Activated CD8-positive, alpha-beta memory T cell treated with anti-CD3 and anti-CD28 coated beads, Interleukin-2, amount 10 ng/mL, durations not matched to agents 7 days and 5 days (primary cell): ENCODE data around the gene ITPRID2. TPM values are rescaled to one million over a fixed set of nuclear protein-coding genes. Genes with fewer than 3 reads are reported as not detected.
"Not testable (repeated sequence)": the region's sequence is repeated elsewhere in the genome, so short reads cannot be mapped to it uniquely, and the experiment has no call there.

ENCODE experiments used
- ATAC-seq: fragments of 150-1000 bp; cut with Tn5 transposase; one replicate; pipeline ENCODE4 v1.10.0; 2021; ENCODE audit warnings: moderate library complexity
- CTCF ChIA-PET: fragments of 350-600 bp; sonication (Branson Sonifier 250); formaldehyde crosslinking; loops from one replicate; lab custom pipeline; 2021; ENCODE audit warnings: antibody characterized with exemption; lab: Charles Lee
- DNase-seq: peaks from one replicate; pipeline ENCODE4 v3.0.0-alpha.2; 2020
- H3K27ac Mint-ChIP-seq: one replicate; pipeline ENCODE4 v1.8.0; 2021; ENCODE audit warnings: mild to moderate bottlenecking, mixed read lengths
- H3K27me3 Mint-ChIP-seq: one replicate; pipeline ENCODE4 v1.8.0; 2021; ENCODE audit warnings: mixed read lengths
- H3K36me3 Mint-ChIP-seq: one replicate; pipeline ENCODE4 v1.8.0; 2021; ENCODE audit warnings: mild to moderate bottlenecking, mixed read lengths
- H3K4me1 Mint-ChIP-seq: one replicate; pipeline ENCODE4 v1.8.0; 2021; ENCODE audit warnings: mixed read lengths
- H3K4me3 Mint-ChIP-seq: one replicate; pipeline ENCODE4 v1.8.0; 2021; ENCODE audit warnings: mild to moderate bottlenecking, moderate library complexity, mixed read lengths
- H3K9me3 Mint-ChIP-seq: one replicate; pipeline ENCODE4 v1.8.0; 2022; ENCODE audit warnings: low read depth, mixed read lengths
- total RNA-seq, 2 experiments: library from RNA; stranded (reverse); gene quantifications; one replicate each; pipeline ENCODE4 v1.2.3, GENCODE V29; 2021

The ITPRID2 gene
- total RNA-seq, 2 experiments from 2014 or later = 51.9 to 68.6 TPM

DNA sequence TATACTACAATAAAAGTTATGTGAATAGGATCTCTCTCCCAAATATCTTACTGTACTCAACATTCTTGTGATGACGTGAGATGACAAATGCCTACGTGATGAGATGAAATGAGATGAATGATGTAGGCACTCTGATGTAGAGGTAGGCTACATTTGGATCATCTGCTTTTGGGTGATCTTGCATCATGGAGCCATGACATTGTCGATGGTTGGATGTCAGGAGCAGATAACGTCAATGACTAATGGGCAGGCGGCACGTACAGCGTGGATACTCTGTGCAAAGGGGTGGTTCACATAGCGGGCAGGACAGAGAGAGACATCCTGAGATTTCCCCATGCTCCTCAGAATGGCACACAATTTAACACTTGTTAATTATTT lies 53.4 kb downstream of the ITPRID2 start:
- H3K27ac Mint-ChIP-seq = no peak overlapping the region
- DNase-seq (no peak), ATAC-seq (no peak)
- CTCF ChIA-PET = no interaction called here
- no peaks in the 10 kb centered on the region for H3K9me3 Mint-ChIP-seq
- H3K27me3 Mint-ChIP-seq = peaks cover 44% of the 10 kb centered on the region
- H3K36me3 Mint-ChIP-seq = no peaks in the 10 kb centered on the region
- H3K4me1 Mint-ChIP-seq = no peaks in the 10 kb centered on the region
- H3K4me3 Mint-ChIP-seq = no peak overlapping the region

DNA sequence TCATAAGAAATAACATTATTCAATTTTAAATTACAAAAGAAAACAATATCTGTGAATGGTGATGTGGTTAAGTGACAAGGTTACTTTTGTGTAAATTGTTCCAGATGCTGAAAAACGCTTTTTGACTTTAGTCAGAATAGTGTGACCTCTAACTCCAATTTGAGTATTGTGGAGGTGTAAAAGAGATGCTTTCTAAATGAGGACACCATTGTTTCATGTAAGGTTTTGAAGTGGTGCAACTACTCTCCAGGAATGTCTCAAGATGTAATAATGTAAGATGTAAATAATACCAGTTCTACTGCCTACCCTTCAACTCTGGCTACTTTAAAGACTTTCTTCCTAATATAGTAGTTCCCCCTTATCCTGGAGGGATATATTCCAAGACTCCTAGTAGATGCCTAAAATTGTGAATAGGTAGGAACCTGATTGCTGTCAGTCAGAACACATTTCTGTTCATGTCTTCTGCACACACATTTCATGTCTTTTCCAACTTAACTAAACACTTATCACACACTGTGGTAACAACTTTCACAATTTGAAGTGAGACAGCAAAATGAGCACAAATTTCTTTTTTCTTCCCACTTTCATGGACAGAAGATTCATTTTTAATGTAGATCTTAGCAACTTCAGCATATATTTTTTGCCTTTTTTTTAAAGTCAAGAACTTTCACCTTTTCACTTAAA lies 55.1 kb downstream of the ITPRID2 start:
- peaks cover 50% of the 10 kb centered on the region for H3K27me3 Mint-ChIP-seq
- H3K4me1 Mint-ChIP-seq = peaks cover 2% of the 10 kb centered on the region
- H3K27ac Mint-ChIP-seq = no peak overlapping the region
- ATAC-seq = no peak
- no peaks in the 10 kb centered on the region for H3K36me3 Mint-ChIP-seq
- no peak for DNase-seq
- no peaks in the 10 kb centered on the region for H3K9me3 Mint-ChIP-seq
- H3K4me3 Mint-ChIP-seq = no peak overlapping the region
- CTCF ChIA-PET = no interaction called here

DNA sequence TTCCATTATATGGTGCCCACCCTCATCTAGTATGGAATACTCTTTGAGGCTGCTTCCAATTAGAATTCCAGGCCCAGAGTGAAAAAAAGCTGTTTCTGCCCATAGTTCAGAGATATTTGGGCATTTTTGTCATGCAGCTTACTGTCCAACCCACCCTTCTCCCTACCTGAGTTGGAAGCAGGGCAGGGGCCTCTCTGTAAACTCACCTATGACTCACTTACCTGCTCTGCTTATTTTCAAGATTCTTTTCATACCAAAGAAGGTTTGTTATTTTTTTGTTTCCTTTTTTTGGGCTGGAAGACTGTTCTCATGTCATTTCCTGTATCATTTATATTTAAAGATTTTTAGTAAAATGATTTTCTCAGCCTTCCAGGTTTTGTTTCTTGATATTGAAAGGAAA lies 55.7 kb downstream of the ITPRID2 start:
- peaks cover 52% of the 10 kb centered on the region for H3K27me3 Mint-ChIP-seq
- no peaks in the 10 kb centered on the region for H3K9me3 Mint-ChIP-seq
- peaks cover 2% of the 10 kb centered on the region for H3K4me1 Mint-ChIP-seq
- H3K36me3 Mint-ChIP-seq = no peaks in the 10 kb centered on the region
- H3K4me3 Mint-ChIP-seq = no peak overlapping the region
- no peak for ATAC-seq
- no peak overlapping the region for H3K27ac Mint-ChIP-seq
- DNase-seq = no peak
- CTCF ChIA-PET = interaction anchor here (0.9 kb wide), 1 partner anchor 205 kb away, joined by 3 read pairs; no protein-coding TSS in a partner anchor

- Mint-ChIP-seq H3K27me3 (peaks cover 45% of the 10 kb centered on the region), H3K4me1 (peaks cover 2% of the 10 kb centered on the region), H3K36me3 (no peaks in the 10 kb centered on the region), H3K4me3 (no peak overlapping the region), H3K9me3 (no peaks in the 10 kb centered on the region), H3K27ac (no peak overlapping the region)
- CTCF ChIA-PET = no interaction called here
- ATAC-seq (no peak), DNase-seq (no peak)
These were observed 56.7 kb downstream of the ITPRID2 start for GRCh38 chr2:181948227-181948626.

- Mint-ChIP-seq H3K36me3 (no peaks in the 10 kb centered on the region), H3K27ac (no peak overlapping the region), H3K9me3 (no peaks in the 10 kb centered on the region), H3K4me3 (no peak overlapping the region), H3K27me3 (peaks cover 46% of the 10 kb centered on the region), H3K4me1 (peaks cover 9% of the 10 kb centered on the region)
- no peak for ATAC-seq
- CTCF ChIA-PET = interaction anchor here (1.7 kb wide), 1 partner anchor 206 kb away, joined by 5 read pairs; no protein-coding TSS in a partner anchor
- no peak for DNase-seq
These were observed 57.5 kb downstream of the ITPRID2 start for GRCh38 chr2:181949047-181949446.

DNA sequence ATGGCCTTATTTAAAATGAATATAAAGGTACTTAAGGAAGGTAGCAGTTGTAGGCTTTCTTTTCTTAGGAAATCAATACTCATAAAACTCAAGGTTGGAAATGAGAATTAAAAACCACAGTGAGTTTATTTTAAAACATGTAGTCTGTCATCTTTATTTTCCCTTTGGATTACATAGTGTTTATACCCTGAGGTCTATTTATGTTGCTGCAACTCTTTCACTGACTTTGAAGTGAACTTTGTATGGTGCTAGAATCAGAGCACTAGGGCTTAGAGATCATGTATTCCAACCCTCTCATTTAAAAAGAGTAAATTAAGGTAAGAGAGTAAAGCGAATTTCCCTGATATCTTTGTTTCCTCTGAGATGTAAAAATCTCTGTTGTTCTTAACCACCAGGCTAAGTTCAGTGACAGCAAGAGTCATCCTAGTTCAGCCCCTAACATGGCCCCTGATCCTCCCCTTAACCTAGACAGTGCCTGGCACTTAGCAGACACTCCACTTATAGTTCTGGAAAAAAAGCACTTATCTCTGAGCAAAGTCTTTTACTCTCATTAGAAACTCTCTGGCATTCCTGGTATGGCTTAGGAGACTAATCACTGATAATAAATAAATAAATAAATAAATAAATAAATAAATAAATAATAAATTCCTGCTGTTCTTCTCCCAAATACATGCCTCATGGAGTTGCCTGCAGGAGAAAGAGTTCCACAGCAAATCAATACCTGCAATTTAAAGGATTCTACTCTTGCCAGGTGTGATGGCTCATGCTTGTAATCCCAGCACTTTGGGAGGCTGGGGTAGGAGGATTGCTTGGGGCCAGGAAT lies 61.1 kb downstream of the ITPRID2 start:
- Mint-ChIP-seq H3K36me3 (no peaks in the 10 kb centered on the region), H3K4me1 (peaks cover 19% of the 10 kb centered on the region), H3K27ac (no peak overlapping the region), H3K9me3 (no peaks in the 10 kb centered on the region), H3K27me3 (peaks cover 29% of the 10 kb centered on the region), H3K4me3 (no peak overlapping the region)
- DNase-seq (no peak), ATAC-seq (no peak)
- CTCF ChIA-PET = interaction anchor here (1.4 kb wide), 1 partner anchor 25 kb away, joined by 4 read pairs; no protein-coding TSS in a partner anchor

DNA sequence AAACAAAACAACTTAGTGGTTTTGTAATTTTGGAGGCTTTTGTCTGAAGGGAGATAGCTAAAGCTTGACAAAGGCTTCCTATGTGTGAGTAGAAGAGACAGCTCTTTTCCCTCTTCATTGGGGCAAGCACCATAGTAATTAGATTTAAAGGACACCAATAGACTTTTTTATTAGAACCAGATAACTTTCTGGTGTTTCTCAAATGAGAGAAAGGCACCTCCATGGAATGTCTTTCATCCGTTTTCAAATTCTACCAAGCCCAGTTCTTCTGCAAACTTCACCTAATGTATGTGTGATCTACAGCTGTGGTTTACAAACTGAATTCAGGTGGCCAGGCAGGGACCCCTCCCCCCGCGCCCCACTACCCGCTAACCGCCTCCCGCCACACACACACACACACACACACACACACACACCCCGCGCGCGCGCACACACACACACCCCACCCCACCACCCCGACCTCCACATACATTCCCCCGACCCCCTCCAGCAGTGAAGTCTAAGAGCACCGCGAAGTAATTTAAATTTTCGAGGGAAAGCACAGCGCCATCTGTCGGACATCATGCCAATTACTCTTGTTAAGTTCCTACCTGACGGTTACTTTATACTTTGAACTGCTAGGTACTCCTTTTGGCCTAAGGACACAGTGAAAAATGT lies 62.5 kb downstream of the ITPRID2 start:
- peaks cover 23% of the 10 kb centered on the region for H3K4me1 Mint-ChIP-seq
- ATAC-seq = peak; percentile 81

GRCh38 chr2:181954538-181954883 lies 63.0 kb downstream of the ITPRID2 start:
- Mint-ChIP-seq H3K27ac (no peak overlapping the region), H3K4me3 (peak overlapping the region; percentile 29), H3K9me3 (no peaks in the 10 kb centered on the region), H3K36me3 (no peaks in the 10 kb centered on the region), H3K27me3 (peaks cover 29% of the 10 kb centered on the region), H3K4me1 (peaks cover 23% of the 10 kb centered on the region)
- ATAC-seq (no peak), DNase-seq (no peak)
- CTCF ChIA-PET = interaction anchor here (0.6 to 2.1 kb wide), 13 partner anchors 12 to 724 kb away, joined by 3 to 10 read pairs (median 4); no protein-coding TSS in a partner anchor

More for the DNA sequence above, 62.5 kb downstream of the ITPRID2 start:
- H3K36me3 Mint-ChIP-seq = no peaks in the 10 kb centered on the region
- no peaks in the 10 kb centered on the region for H3K9me3 Mint-ChIP-seq
- peak overlapping the region; percentile 29 for H3K4me3 Mint-ChIP-seq
- H3K27ac Mint-ChIP-seq = no peak overlapping the region
- peak; percentile 77 for DNase-seq
- CTCF ChIA-PET = interaction anchor here (0.6 to 2.1 kb wide), 17 partner anchors 12 to 725 kb away, joined by 3 to 10 read pairs (median 4); no protein-coding TSS in a partner anchor
- H3K27me3 Mint-ChIP-seq = peaks cover 31% of the 10 kb centered on the region

- Mint-ChIP-seq H3K36me3 (no peaks in the 10 kb centered on the region), H3K27ac (no peak overlapping the region), H3K9me3 (no peaks in the 10 kb centered on the region), H3K27me3 (peaks cover 26% of the 10 kb centered on the region), H3K4me3 (no peak overlapping the region), H3K4me1 (peaks cover 23% of the 10 kb centered on the region)
- DNase-seq = no peak
- ATAC-seq = no peak
- CTCF ChIA-PET = interaction anchor here (0.6 to 2.1 kb wide), 11 partner anchors 13 to 276 kb away, joined by 3 to 10 read pairs (median 4); no protein-coding TSS in a partner anchor
These were observed 63.5 kb downstream of the ITPRID2 start for GRCh38 chr2:181955010-181955409.

GRCh38 chr2:181955866-181956265 lies 64.3 kb downstream of the ITPRID2 start:
- H3K4me3 Mint-ChIP-seq, H3K9me3 Mint-ChIP-seq, DNase-seq, ATAC-seq, H3K36me3 Mint-ChIP-seq, CTCF ChIA-PET, H3K27ac Mint-ChIP-seq: not testable (repeated sequence)
- Mint-ChIP-seq H3K4me1 (peaks cover 23% of the 10 kb centered on the region), H3K27me3 (peaks cover 29% of the 10 kb centered on the region)

DNA sequence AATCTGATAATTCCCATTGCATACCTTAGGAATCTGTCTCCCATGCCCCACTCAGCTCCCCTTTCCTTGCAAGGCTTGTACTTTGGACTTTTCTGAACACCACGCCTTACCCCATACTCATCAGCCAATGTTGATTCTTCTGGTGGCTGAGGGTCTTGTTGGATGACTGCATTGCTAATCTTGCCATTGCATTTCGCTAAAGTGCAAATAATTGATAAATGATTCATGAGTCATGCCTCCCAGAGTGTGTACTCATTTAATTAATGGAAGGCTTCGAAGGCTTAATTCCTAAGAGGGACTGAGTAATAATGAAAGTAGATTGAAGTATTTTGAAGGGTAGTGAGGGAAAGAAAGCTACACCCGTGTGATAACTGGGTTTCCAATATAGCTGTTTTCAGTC lies 66.1 kb downstream of the ITPRID2 start:
- no peaks in the 10 kb centered on the region for H3K36me3 Mint-ChIP-seq
- no peak for ATAC-seq
- CTCF ChIA-PET = no interaction called here
- H3K27ac Mint-ChIP-seq = no peak overlapping the region
- no peak for DNase-seq
- H3K27me3 Mint-ChIP-seq = peaks cover 23% of the 10 kb centered on the region
- peaks cover 21% of the 10 kb centered on the region for H3K4me1 Mint-ChIP-seq
- no peak overlapping the region for H3K4me3 Mint-ChIP-seq
- H3K9me3 Mint-ChIP-seq = no peaks in the 10 kb centered on the region

DNA sequence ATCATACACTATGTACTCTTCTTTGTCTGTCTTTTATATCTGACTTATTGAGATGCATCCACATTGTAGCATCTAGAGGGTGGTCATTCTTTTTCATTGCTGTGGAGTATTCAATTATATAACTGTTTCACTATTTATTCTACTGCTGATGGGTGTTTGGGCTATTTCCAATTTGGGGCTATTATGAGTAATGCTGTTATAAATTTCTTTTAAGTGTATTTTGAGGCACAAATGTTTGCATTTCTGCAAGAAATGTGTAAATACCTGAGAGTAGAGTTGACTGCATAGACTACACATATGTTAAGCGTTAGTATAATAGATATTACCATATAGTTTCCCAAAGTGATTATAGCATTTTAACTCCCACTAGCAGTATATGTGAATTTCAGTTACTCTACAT lies 67.2 kb downstream of the ITPRID2 start:
- peaks cover 16% of the 10 kb centered on the region for H3K4me1 Mint-ChIP-seq
- ATAC-seq (no peak), DNase-seq (no peak)
- no peaks in the 10 kb centered on the region for H3K36me3 Mint-ChIP-seq
- H3K4me3 Mint-ChIP-seq = no peak overlapping the region
- H3K27ac Mint-ChIP-seq = no peak overlapping the region
- peaks cover 19% of the 10 kb centered on the region for H3K27me3 Mint-ChIP-seq
- CTCF ChIA-PET = interaction anchor here (1.2 kb wide), 1 partner anchor 66 kb away, joined by 3 read pairs; no protein-coding TSS in a partner anchor
- H3K9me3 Mint-ChIP-seq = no peaks in the 10 kb centered on the region

DNA sequence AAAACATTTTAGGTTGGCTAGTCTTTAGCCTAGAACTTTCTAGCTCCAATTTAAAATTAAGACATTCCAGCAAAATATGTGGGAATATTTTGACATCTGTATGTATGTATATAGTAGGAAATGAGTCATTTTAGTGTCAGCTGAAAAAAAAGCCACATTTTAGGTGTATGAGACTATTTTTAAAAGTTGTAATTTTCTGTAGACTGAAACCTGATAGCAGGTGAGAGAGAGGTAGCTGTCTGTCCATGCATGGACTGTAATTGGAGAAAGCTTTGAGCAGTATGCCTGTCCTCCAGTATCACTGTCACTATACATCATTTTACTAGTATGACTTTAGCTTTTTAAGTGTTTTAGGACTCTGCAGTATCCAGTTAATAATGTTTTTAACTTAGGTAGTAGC lies 68.0 kb downstream of the ITPRID2 start:
- no peaks in the 10 kb centered on the region for H3K36me3 Mint-ChIP-seq
- H3K4me1 Mint-ChIP-seq = peaks cover 10% of the 10 kb centered on the region
- CTCF ChIA-PET = interaction anchor here (1.2 to 1.3 kb wide), 2 partner anchors 67 to 113 kb away, joined by 3 read pairs; no protein-coding TSS in a partner anchor
- H3K9me3 Mint-ChIP-seq = no peaks in the 10 kb centered on the region
- H3K27me3 Mint-ChIP-seq = peaks cover 19% of the 10 kb centered on the region
- DNase-seq = no peak
- no peak overlapping the region for H3K4me3 Mint-ChIP-seq
- ATAC-seq = no peak
- H3K27ac Mint-ChIP-seq = no peak overlapping the region
